GM23248 (cell line): Measurements from ENCODE around the gene SSR3.

ENCODE experiments used
- EZH2 ChIP-seq: fragments of 200-600 bp; sonication (generic); IDR thresholded peaks from 2 replicates; pipeline ENCODE4 v1.6.1; 2018; ENCODE audit warnings: antibody characterized with exemption, mild to moderate bottlenecking; ENCODE audit not compliant: insufficient read depth, poor library complexity, severe bottlenecking
- EZH2phosphoT487 ChIP-seq: fragments of 200-600 bp; sonication (generic); IDR thresholded peaks from 2 replicates; pipeline ENCODE4 v1.6.1; 2018; ENCODE audit warnings: antibody characterized with exemption, moderate library complexity, mild to moderate bottlenecking, low read depth; ENCODE audit not compliant: insufficient read depth

- TF ChIP-seq EZH2phosphoT487, result no peak
- no peak for TF ChIP-seq EZH2
Observed at GRCh38 chr3:156563900-156564682, 9.2 kb upstream of the SSR3 start.
